Neuronal stem cell (in vitro differentiated cells): ENCODE results near the gene MBD3L4.

ENCODE experiments used
- DNase-seq: peaks from one replicate; pipeline ENCODE4 v3.0.0-alpha.2; 2013; ENCODE audit warnings: low spot score
- H2AFZ ChIP-seq: one replicate; pipeline ENCODE4 v1.6.1; 2013; ENCODE audit warnings: mild to moderate bottlenecking, low read length, inconsistent platforms
- H2AK5ac ChIP-seq: 2 replicates; pipeline ENCODE4 v1.6.1; 2013; ENCODE audit warnings: low read depth, mild to moderate bottlenecking, inconsistent platforms, low read length, moderate library complexity, mixed read lengths
- H2BK120ac ChIP-seq: 2 replicates; pipeline ENCODE4 v1.6.1; 2013; ENCODE audit warnings: low read depth, mild to moderate bottlenecking, inconsistent platforms, low read length, moderate library complexity, mixed read lengths
- H2BK12ac ChIP-seq: one replicate; pipeline ENCODE4 v1.6.1; 2013; ENCODE audit warnings: low read length, inconsistent platforms
- H2BK15ac ChIP-seq: 2 replicates; pipeline ENCODE4 v1.6.1; 2013; ENCODE audit warnings: mild to moderate bottlenecking, low read length, inconsistent platforms, mixed read lengths
- H2BK5ac ChIP-seq: one replicate; pipeline ENCODE4 v1.6.1; 2013; ENCODE audit warnings: inconsistent platforms, mild to moderate bottlenecking, low read length, moderate library complexity
- H3K14ac ChIP-seq: one replicate; pipeline ENCODE4 v1.6.1; 2013; ENCODE audit warnings: low read length, inconsistent platforms
- H3K18ac ChIP-seq: 2 replicates; pipeline ENCODE4 v1.6.1; 2013; ENCODE audit warnings: low read length, inconsistent platforms
- H3K23ac ChIP-seq: 2 replicates; pipeline ENCODE4 v1.6.1; 2013; ENCODE audit warnings: low read depth, mild to moderate bottlenecking, mixed read lengths, low read length, inconsistent platforms; ENCODE audit not compliant: poor library complexity
- H3K27ac ChIP-seq: replicated peaks from 3 replicates; pipeline ENCODE4 v1.5.1; 2013; ENCODE audit warnings: low read length, inconsistent platforms
- H3K27me3 ChIP-seq, 3 experiments: 2 replicates each; pipeline ENCODE4 v1.6.1; 2013; ENCODE audit warnings: low read length in 3 of 3, mild to moderate bottlenecking in 2 of 3, inconsistent platforms in 1 of 3, low read depth in 1 of 3, mixed read lengths in 1 of 3, moderate library complexity in 1 of 3; ENCODE audit not compliant: control insufficient read depth in 3 of 3, insufficient read depth in 3 of 3
- H3K36me3 ChIP-seq, 2 donors: replicated peaks in 1 of 2; 2 replicates each; pipeline ENCODE4 v1.6.1; 2013; ENCODE audit warnings: low read length in 2 of 2; ENCODE audit not compliant: control insufficient read depth in 2 of 2, insufficient read depth in 2 of 2
- H3K4ac ChIP-seq: 2 replicates; pipeline ENCODE4 v1.6.1; 2013; ENCODE audit warnings: inconsistent platforms, mild to moderate bottlenecking, low read length, moderate library complexity
- H3K4me1 ChIP-seq, 2 donors: 1 replicate in 1 of 2; 2 replicates in 1 of 2; pipeline ENCODE4 v1.6.1; 2013; ENCODE audit warnings: low read length in 2 of 2, low read depth in 1 of 2; ENCODE audit not compliant: control insufficient read depth in 2 of 2, insufficient read depth in 1 of 2
- H3K4me2 ChIP-seq: one replicate; pipeline ENCODE4 v1.6.1; 2013; ENCODE audit warnings: mild to moderate bottlenecking, low read length, inconsistent platforms; ENCODE audit not compliant: insufficient read depth, poor library complexity, severe bottlenecking
- H3K4me3 ChIP-seq, 2 donors: 2 replicates each; pipeline ENCODE4 v1.5.1; 2013; ENCODE audit warnings: low read length in 2 of 2, mild to moderate bottlenecking in 2 of 2, inconsistent platforms in 1 of 2, moderate library complexity in 1 of 2
- H3K79me1 ChIP-seq: one replicate; pipeline ENCODE4 v1.6.1; 2013; ENCODE audit warnings: low read depth, mild to moderate bottlenecking, inconsistent platforms, low read length, moderate library complexity
- H3K9ac ChIP-seq: one replicate; pipeline ENCODE4 v1.6.1; 2013; ENCODE audit warnings: mild to moderate bottlenecking, low read depth, low read length, inconsistent platforms; ENCODE audit not compliant: poor library complexity
- H3K9me3 ChIP-seq, 2 donors: replicated peaks in 1 of 2; 2 replicates each; pipeline versions ENCODE3 to v1.6.1; 2013; ENCODE audit warnings: low read length in 2 of 2, mild to moderate bottlenecking in 2 of 2, inconsistent platforms in 1 of 2, low read depth in 1 of 2, mixed read lengths in 1 of 2, moderate library complexity in 1 of 2; ENCODE audit not compliant: control insufficient read depth in 2 of 2, insufficient read depth in 1 of 2
- H4K8ac ChIP-seq: one replicate; pipeline ENCODE4 v1.6.1; 2013; ENCODE audit warnings: low read depth, mild to moderate bottlenecking, inconsistent platforms, low read length, moderate library complexity
- H4K91ac ChIP-seq: one replicate; pipeline ENCODE4 v1.6.1; 2013; ENCODE audit warnings: low read length, low read depth, mild to moderate bottlenecking, inconsistent platforms; ENCODE audit not compliant: poor library complexity
- WGBS, 2 donors: extraction: QIAGEN DNeasy Blood & Tissue Kit; methylation state at CpG; one replicate each; pipeline ENCODE4 v1.1.7; 2013; ENCODE audit warnings: missing lambda C conversion rate in 2 of 2, mixed read lengths in 1 of 2; ENCODE audit not compliant: insufficient read length in 2 of 2, insufficient replicate concordance in 1 of 2; ENCODE audit errors: extremely low coverage in 2 of 2; 5-methylcytosine and 5-hydroxymethylcytosine counted together

MBD3L4 gene

GRCh38 chr19:7000816-7001215 lies 39.2 kb downstream of the MBD3L4 start:
- WGBS, 2 donors, result no CpG with 5 or more reads among the region's 1 CpG
- H3K4me3 ChIP-seq, result no peak overlapping the region
- no peak overlapping the region for H2BK15ac ChIP-seq
- no peak overlapping the region for H3K27ac ChIP-seq
- no peaks in the 10 kb centered on the region for H3K79me1 ChIP-seq
- no peak overlapping the region for H3K23ac ChIP-seq
- no peak overlapping the region for H3K14ac ChIP-seq
- H2BK5ac ChIP-seq, result no peak overlapping the region
- no peak overlapping the region for H2AFZ ChIP-seq
- peaks cover 0 to 19% of the 10 kb centered on the region in 2 donors for H3K9me3 ChIP-seq
- no peak overlapping the region for H4K8ac ChIP-seq
- H3K18ac ChIP-seq, result no peak overlapping the region
- no peak overlapping the region for H3K4me2 ChIP-seq
- H3K4me1 ChIP-seq, result no peaks in the 10 kb centered on the region
- no peak overlapping the region for H2AK5ac ChIP-seq
- DNase-seq, result no peak
- peaks cover 0 to 8% (median 0%) of the 10 kb centered on the region in 3 experiments for H3K27me3 ChIP-seq
- H3K36me3 ChIP-seq, result no peaks in the 10 kb centered on the region
- no peak overlapping the region for H4K91ac ChIP-seq
- no peak overlapping the region for H2BK120ac ChIP-seq
- H2BK12ac ChIP-seq, result no peak overlapping the region
- no peak overlapping the region for H3K4ac ChIP-seq
- no peak overlapping the region for H3K9ac ChIP-seq

GRCh38 chr19:7000333-7000732 lies 39.6 kb downstream of the MBD3L4 start:
- no peak overlapping the region for H2BK15ac ChIP-seq
- no peak for DNase-seq
- no peak overlapping the region for H3K4me3 ChIP-seq
- H2BK12ac ChIP-seq, result no peak overlapping the region
- no peak overlapping the region for H3K18ac ChIP-seq
- H3K27me3 ChIP-seq, result peaks cover 0 to 8% (median 0%) of the 10 kb centered on the region in 3 experiments
- no peak overlapping the region for H2BK5ac ChIP-seq
- H3K4me1 ChIP-seq, result no peaks in the 10 kb centered on the region
- no peak overlapping the region for H2BK120ac ChIP-seq
- no peaks in the 10 kb centered on the region for H3K79me1 ChIP-seq
- H3K9ac ChIP-seq, result no peak overlapping the region
- no CpG with 5 or more reads among the region's 3 CpGs for WGBS, 2 donors
- no peak overlapping the region for H3K4ac ChIP-seq
- H2AFZ ChIP-seq, result no peak overlapping the region
- H3K14ac ChIP-seq, result no peak overlapping the region
- H3K9me3 ChIP-seq, result peaks cover 0 to 23% of the 10 kb centered on the region in 2 donors
- no peak overlapping the region for H3K23ac ChIP-seq
- no peak overlapping the region for H4K8ac ChIP-seq
- H4K91ac ChIP-seq, result no peak overlapping the region
- no peak overlapping the region for H3K27ac ChIP-seq
- H3K36me3 ChIP-seq, result no peaks in the 10 kb centered on the region
- H3K4me2 ChIP-seq, result no peak overlapping the region
- no peak overlapping the region for H2AK5ac ChIP-seq

- Histone ChIP-seq H3K27me3 (peaks cover 0 to 8% (median 0%) of the 10 kb centered on the region in 3 experiments), H2BK12ac (no peak overlapping the region), H4K8ac (no peak overlapping the region), H3K9ac (no peak overlapping the region), H2AFZ (no peak overlapping the region), H3K79me1 (no peaks in the 10 kb centered on the region), H3K4me3 (no peak overlapping the region), H3K36me3 (no peaks in the 10 kb centered on the region), H3K27ac (no peak overlapping the region), H3K4me1 (no peaks in the 10 kb centered on the region), H2BK5ac (no peak overlapping the region), H2BK15ac (no peak overlapping the region), H2BK120ac (no peak overlapping the region), H3K14ac (no peak overlapping the region), H2AK5ac (no peak overlapping the region), H3K4ac (no peak overlapping the region), H4K91ac (no peak overlapping the region), H3K18ac (no peak overlapping the region), H3K9me3 (peaks cover 0 to 26% of the 10 kb centered on the region in 2 donors), H3K4me2 (no peak overlapping the region), H3K23ac (no peak overlapping the region)
- WGBS, 2 donors, result no CpG with 5 or more reads among the region's 7 CpGs
- DNase-seq, result no peak
Measured at GRCh38 chr19:6999933-7000332, 40.0 kb downstream of the MBD3L4 start.

- Histone ChIP-seq H2AFZ (no peak overlapping the region), H3K14ac (no peak overlapping the region), H3K36me3 (no peaks in the 10 kb centered on the region), H2BK12ac (no peak overlapping the region), H3K4ac (no peak overlapping the region), H4K8ac (no peak overlapping the region), H4K91ac (no peak overlapping the region), H2BK120ac (no peak overlapping the region), H3K27ac (no peak overlapping the region), H2AK5ac (no peak overlapping the region), H3K4me2 (no peak overlapping the region), H2BK15ac (no peak overlapping the region), H3K9ac (no peak overlapping the region), H3K18ac (no peak overlapping the region), H3K4me1 (no peaks in the 10 kb centered on the region), H3K9me3 (peaks cover 0 to 29% of the 10 kb centered on the region in 2 donors), H2BK5ac (no peak overlapping the region), H3K27me3 (peaks cover 0 to 8% (median 0%) of the 10 kb centered on the region in 3 experiments), H3K4me3 (no peak overlapping the region), H3K79me1 (no peaks in the 10 kb centered on the region), H3K23ac (no peak overlapping the region)
- no CpG with 5 or more reads among the region's 15 CpGs for WGBS, 2 donors
- DNase-seq, result no peak
Measured at GRCh38 chr19:6997679-6998445, 42.1 kb downstream of the MBD3L4 start.
